Nephron (organoid): ENCODE results near the gene CISD3.
A peak's percentile ranks its signal among the peaks of the same experiment; 100 is the strongest.

Experiments used
- H3K27ac Mint-ChIP-seq, 3 experiments: 2 replicates each; pipeline ENCODE4 v1.8.0; 2020; ENCODE audit warnings: mixed read lengths in 3 of 3, mild to moderate bottlenecking in 2 of 3, moderate library complexity in 1 of 3
- H3K27me3 Mint-ChIP-seq: 2 replicates; pipeline ENCODE4 v1.8.0; 2021; ENCODE audit warnings: low read depth, mild to moderate bottlenecking, moderate library complexity, mixed read lengths
- H3K36me3 Mint-ChIP-seq: 2 replicates; pipeline ENCODE4 v1.8.0; 2020; ENCODE audit warnings: low read depth, mixed read lengths
- H3K4me1 Mint-ChIP-seq: 2 replicates; pipeline ENCODE4 v1.8.0; 2020; ENCODE audit warnings: mixed read lengths
- H3K4me3 Mint-ChIP-seq, 3 experiments: 2 replicates each; pipeline ENCODE4 v1.8.0; 2020; ENCODE audit warnings: mild to moderate bottlenecking in 3 of 3, mixed read lengths in 3 of 3, moderate library complexity in 2 of 3
- H3K9me3 Mint-ChIP-seq: 2 replicates; pipeline ENCODE4 v1.8.0; 2020; ENCODE audit warnings: mixed read lengths
- CTCF ChIP-seq, 3 experiments: fragments of 200-600 bp; sonication (generic); IDR thresholded peaks; one replicate each; pipeline ENCODE4 v1.5.0; 2021; ENCODE audit warnings: antibody characterized with exemption in 3 of 3; ENCODE audit not compliant: unreplicated experiment in 3 of 3

The CISD3 gene

GRCh38 chr17:38710985-38711384 lies 19.2 kb upstream of the CISD3 start:
- Mint-ChIP-seq H3K27ac (peak overlapping the region in 2 of 3 experiments; percentile 52 to 78), H3K27me3 (peaks cover 6% of the 10 kb centered on the region)

GRCh38 chr17:38711792-38712571 lies 18.2 kb upstream of the CISD3 start:
- H3K4me1 Mint-ChIP-seq = peaks cover 53% of the 10 kb centered on the region
- H3K27ac Mint-ChIP-seq = peak overlapping the region in 1 of 3 experiments; percentile 78
- no peak for TF ChIP-seq CTCF (IDR thresholded peaks at IDR 0.05; ENCODE audit: unreplicated experiment in 3 of 3)
- H3K4me3 Mint-ChIP-seq = peak overlapping the region in 1 of 3 experiments; percentile 21
- H3K27me3 Mint-ChIP-seq = peaks cover 4% of the 10 kb centered on the region
- H3K9me3 Mint-ChIP-seq = no peaks in the 10 kb centered on the region
- peaks cover 46% of the 10 kb centered on the region for H3K36me3 Mint-ChIP-seq

More at GRCh38 chr17:38710985-38711384, 19.2 kb upstream of the CISD3 start:
- Mint-ChIP-seq H3K9me3 (no peaks in the 10 kb centered on the region), H3K4me1 (peaks cover 60% of the 10 kb centered on the region), H3K4me3 (peak overlapping the region; percentile 7 to 43 (median 7)), H3K36me3 (peaks cover 42% of the 10 kb centered on the region)
- no peak for TF ChIP-seq CTCF (IDR thresholded peaks at IDR 0.05; ENCODE audit: unreplicated experiment in 3 of 3)

GRCh38 chr17:38712593-38712992 lies 17.5 kb upstream of the CISD3 start:
- H3K27ac Mint-ChIP-seq = no peak overlapping the region
- no peaks in the 10 kb centered on the region for H3K9me3 Mint-ChIP-seq
- TF ChIP-seq CTCF (IDR thresholded peaks at IDR 0.05; ENCODE audit: unreplicated experiment in 3 of 3) = no peak
- H3K4me3 Mint-ChIP-seq = no peak overlapping the region
- H3K27me3 Mint-ChIP-seq = peaks cover 4% of the 10 kb centered on the region
- H3K4me1 Mint-ChIP-seq = peaks cover 48% of the 10 kb centered on the region
- H3K36me3 Mint-ChIP-seq = peaks cover 45% of the 10 kb centered on the region

- Mint-ChIP-seq H3K27me3 (peaks cover 4% of the 10 kb centered on the region), H3K4me3 (no peak overlapping the region), H3K9me3 (no peaks in the 10 kb centered on the region), H3K36me3 (peaks cover 45% of the 10 kb centered on the region), H3K27ac (peak overlapping the region in 1 of 3 experiments; percentile 49), H3K4me1 (peaks cover 44% of the 10 kb centered on the region)
- no peak for TF ChIP-seq CTCF (IDR thresholded peaks at IDR 0.05; ENCODE audit: unreplicated experiment in 3 of 3)
Measured at GRCh38 chr17:38713456-38714075, 16.6 kb upstream of the CISD3 start.

- TF ChIP-seq CTCF (IDR thresholded peaks at IDR 0.05; ENCODE audit: unreplicated experiment in 3 of 3) = no peak
- H3K36me3 Mint-ChIP-seq = peaks cover 42% of the 10 kb centered on the region
- peaks cover under 1% of the 10 kb centered on the region for H3K27me3 Mint-ChIP-seq
- peaks cover 33% of the 10 kb centered on the region for H3K4me1 Mint-ChIP-seq
- H3K9me3 Mint-ChIP-seq = no peaks in the 10 kb centered on the region
- peak overlapping the region in 1 of 3 experiments; percentile 33 for H3K27ac Mint-ChIP-seq
- no peak overlapping the region for H3K4me3 Mint-ChIP-seq
Measured at GRCh38 chr17:38715216-38715943, 14.8 kb upstream of the CISD3 start.
